RPMI7951 (cell line): ENCODE results near the gene GALNT10. TPM values are rescaled to one million over a fixed set of nuclear protein-coding genes. Genes with fewer than 3 reads are reported as not detected.

Experiments used
- DNase-seq: peaks from one replicate; pipeline ENCODE4 v3.0.0-alpha.2; 2012; ENCODE audit warnings: low read depth
- total RNA-seq: library from RNA; depleted of rRNA; stranded (reverse); fragments of >200 nt; shearing (Covaris generic); gene quantifications from 2 replicates; pipeline ENCODE4 v1.2.3, GENCODE V29; 2014

Gene GALNT10
- total RNA-seq, 1 experiment from 2014 or later, result 27.9 TPM

GRCh38 chr5:154375329-154376008 is 184.9 kb downstream of the GALNT10 start:
- DNase-seq, result no peak

GRCh38 chr5:154376481-154376880 is 185.9 kb downstream of the GALNT10 start:
- DNase-seq, result no peak

DNA sequence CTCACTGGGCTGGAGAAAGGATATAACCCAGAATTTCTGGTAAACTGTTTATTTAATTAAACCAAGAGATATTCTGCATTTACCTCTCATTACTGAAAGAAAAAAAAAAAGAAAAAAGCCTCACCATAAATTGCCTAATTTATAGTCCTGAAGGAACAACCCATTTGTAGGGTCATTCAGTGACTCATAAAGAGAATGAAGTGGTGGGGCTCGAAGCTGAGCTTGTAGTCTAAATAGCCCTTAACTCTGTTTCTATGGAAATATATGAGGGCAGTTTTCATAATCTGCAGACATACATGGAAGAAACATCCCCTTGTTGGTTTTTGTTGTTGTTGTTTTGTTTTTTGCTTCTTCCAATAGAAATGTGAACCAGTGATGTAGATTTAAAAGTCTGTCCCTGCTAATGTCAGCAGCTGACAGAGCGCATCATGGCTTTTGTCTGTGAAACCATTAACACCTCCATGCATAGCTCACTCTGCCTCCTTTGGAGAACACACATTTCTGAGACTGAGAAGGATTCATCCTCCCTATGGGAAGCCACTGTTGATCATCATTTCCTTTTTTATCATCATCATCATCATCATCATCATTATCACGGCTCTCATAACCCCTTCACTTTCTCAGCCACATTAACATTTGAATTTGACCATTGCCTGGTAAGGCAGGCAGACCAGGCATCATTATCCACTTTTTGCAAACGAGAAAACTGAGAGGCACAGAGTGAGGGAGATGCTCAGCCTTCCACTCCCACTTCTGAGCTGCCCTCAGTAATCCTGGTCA is 187.4 kb downstream of the GALNT10 start:
- no peak for DNase-seq

DNA sequence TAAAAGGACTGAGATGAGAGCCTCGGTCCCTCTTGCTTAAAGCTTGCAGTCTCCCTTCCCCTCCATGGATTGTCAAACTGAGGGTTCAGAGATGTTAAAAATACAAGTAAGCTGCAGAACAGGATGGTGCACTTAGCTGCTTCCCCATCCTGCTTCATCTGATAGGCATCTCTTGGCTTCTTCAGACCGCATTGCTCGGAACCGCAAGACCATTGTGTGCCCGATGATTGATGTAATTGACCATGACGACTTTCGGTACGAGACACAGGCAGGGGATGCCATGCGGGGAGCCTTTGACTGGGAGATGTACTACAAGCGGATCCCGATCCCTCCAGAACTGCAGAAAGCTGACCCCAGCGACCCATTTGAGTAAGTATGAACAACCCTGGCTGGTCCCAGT is 189.7 kb downstream of the GALNT10 start:
- no peak for DNase-seq

DNA sequence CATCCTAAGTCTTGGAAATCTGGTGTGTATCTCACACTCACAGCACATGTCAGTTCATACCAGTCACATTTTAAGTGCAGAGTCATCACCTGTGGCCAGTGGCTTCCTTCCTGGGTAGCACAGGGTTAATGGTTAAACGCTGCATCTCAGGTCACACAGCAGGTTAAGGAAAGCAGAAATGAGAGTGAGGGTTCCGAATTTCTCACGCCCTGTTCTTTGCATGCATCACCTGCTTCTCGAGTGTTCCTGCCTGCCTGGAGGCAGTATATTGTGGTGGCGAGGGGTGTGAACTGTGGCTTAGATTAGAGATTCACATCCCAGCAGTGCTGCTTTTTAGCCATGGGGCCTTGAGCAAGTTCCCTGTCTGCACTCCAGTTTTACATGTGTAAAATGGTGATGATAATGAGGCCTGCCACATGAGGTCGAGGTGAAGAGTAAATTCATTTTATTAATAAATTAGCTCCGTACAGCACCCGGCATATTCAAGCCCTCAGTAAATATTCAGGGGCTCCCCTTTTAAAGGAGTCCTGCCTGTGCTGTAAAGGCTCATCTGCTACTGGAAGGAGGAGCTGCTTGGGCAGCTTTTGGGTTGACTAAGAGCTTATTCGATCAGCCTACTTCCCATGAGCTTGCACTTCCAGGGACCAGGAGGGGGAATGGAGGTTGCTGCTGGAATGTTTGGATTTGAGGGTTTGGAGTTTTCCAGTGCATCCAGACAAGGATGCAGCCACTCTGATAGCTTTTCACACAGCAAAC is 194.1 kb downstream of the GALNT10 start:
- DNase-seq, result no peak

DNA sequence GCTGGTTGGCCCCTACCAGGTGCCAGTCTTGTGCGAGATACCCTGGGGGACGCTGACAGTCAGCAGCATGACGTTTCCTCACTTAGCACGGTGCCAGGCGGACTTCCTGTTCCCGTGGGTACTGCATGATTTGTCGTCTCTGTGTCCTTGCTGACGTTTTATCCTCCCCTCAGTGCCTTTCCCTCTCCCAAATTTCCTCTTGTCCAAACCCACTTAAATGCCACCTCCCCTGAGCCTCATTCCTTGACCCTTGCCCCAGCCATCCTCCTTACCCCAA is 194.6 kb downstream of the GALNT10 start:
- no peak for DNase-seq

GRCh38 chr5:154386952-154387629 is 196.6 kb downstream of the GALNT10 start:
- DNase-seq, result no peak

GRCh38 chr5:154388842-154389241 is 198.3 kb downstream of the GALNT10 start:
- no peak for DNase-seq

DNA sequence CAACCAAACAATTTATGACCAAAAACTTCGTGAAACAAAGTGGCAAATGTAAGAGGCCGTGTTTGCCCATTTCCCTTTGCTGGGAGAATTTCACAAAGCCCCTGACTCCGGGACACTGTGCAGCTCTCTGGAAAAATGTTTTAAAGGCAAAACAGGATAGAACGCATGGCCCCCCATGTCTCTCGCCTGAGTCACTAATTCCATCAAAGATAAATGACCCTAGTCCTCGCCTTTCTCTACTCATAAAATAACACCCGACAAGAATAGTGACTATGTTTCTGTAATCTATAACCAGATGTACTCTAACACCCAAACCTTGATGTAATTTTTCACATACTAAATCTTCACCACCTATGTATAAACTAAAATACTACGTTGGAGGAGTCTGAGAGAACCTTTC is 199.6 kb downstream of the GALNT10 start:
- DNase-seq, result no peak

- DNase-seq, result no peak
These were observed 200.3 kb downstream of the GALNT10 start for GRCh38 chr5:154390746-154391359.

- no peak for DNase-seq
These were observed 201.3 kb downstream of the GALNT10 start for GRCh38 chr5:154391788-154392187.

GRCh38 chr5:154393850-154394249 is 203.3 kb downstream of the GALNT10 start:
- no peak for DNase-seq

GRCh38 chr5:154394307-154394706 is 203.8 kb downstream of the GALNT10 start:
- no peak for DNase-seq

- peak; percentile 7 for DNase-seq
These were observed 205.0 kb downstream of the GALNT10 start for GRCh38 chr5:154395407-154396106.

- no peak for DNase-seq
These were observed 205.6 kb downstream of the GALNT10 start for GRCh38 chr5:154396128-154396527.

DNA sequence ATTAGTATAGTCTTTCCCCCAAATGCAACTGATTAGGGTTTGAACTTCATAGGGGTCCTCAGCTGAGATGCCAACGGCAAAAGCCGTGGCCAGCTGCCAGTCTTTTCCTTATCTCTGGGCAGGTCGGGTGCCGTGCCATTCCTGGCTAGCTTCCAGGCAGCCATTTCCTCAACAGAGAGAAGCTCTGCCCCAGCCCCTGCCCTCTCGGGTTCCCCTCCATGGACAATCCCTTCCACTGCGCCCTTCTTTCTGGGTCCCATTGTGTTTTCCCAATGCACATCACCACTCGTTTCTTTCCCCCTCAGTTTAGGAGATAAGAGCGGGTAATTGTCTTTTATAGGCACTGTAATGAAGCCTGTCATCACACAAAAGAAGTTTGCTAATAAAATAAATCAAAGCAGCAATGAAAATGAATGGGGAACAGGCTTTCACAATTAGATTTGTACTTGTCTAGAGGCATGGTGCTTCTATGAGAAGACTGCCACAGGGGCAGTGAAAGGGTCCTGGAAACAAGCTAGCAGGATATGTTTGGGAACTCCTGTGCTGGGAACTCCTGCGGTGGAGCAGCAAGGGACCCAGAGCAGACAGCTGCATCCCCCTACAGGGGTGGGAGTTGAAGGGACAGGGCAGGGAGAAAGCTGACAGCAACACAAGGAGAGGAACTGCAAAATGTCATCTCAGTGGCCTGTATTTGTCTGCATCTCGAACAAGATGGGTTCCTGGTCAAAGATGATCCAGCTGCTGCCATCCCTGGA is 207.3 kb downstream of the GALNT10 start:
- DNase-seq, result no peak

DNA sequence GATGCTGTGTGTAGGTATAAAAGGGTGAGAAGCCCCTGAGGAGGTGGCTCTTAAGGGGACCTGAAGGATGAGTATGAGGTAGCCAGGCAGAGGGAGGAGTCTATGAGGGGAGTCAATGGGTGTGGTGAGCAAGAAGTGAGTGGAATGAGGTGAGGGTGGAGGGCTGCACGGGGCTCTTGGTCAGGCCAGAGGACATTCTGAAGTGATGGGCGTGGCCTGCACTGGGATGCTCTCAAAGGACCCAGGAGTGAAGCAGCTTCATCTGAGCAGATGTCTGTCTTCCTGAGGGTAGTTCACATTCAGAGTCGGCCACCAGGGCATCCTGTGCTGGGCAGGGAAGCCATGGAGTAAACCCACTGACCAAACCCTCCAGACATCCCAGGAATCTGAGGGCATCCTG is 210.1 kb downstream of the GALNT10 start:
- DNase-seq, result no peak

GRCh38 chr5:154401355-154401754 is 210.8 kb downstream of the GALNT10 start:
- DNase-seq, result no peak

DNA sequence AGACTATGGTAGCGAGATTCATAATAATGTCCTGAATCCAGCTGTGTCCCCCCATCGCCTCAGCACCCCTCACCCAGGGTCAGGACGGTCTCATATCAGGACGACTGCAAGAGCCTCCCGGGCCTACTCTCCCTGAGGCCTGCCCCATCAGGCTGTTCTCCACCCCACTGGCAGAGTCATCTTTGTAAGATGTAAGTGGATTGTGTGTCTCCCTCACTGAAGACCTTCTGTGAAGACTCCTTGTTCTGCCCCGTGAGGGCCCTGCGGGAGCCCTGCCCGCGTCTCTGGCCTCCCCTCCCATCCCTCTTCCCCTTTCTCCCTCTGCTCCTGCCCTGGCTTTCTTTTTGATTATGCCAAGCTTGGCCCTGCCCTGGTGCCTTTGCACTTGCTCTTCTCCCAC is 211.4 kb downstream of the GALNT10 start:
- DNase-seq, result no peak

- no peak for DNase-seq
These were observed 212.1 kb downstream of the GALNT10 start for GRCh38 chr5:154402611-154403010.

GRCh38 chr5:154403234-154403633 is 212.7 kb downstream of the GALNT10 start:
- no peak for DNase-seq
